H9 (cell line): ENCODE results near the gene GPC3. TPM values are rescaled to one million over a fixed set of nuclear protein-coding genes. Genes with fewer than 3 reads are reported as not detected.

Experiments used
- DNase-seq: peaks from one replicate; pipeline ENCODE4 v3.0.0-alpha.2; 2017
- H2AFZ ChIP-seq: one replicate; pipeline ENCODE4 v1.6.1; 2013; ENCODE audit warnings: mild to moderate bottlenecking, low read length, control low read depth, moderate library complexity
- H2AK5ac ChIP-seq: 2 replicates; pipeline ENCODE4 v1.6.1; 2013; ENCODE audit warnings: low read length, control low read depth, mixed read lengths; ENCODE audit not compliant: insufficient read length
- H2BK120ac ChIP-seq: one replicate; pipeline ENCODE4 v1.6.1; 2013; ENCODE audit warnings: low read depth, mild to moderate bottlenecking, low read length, control low read depth, inconsistent platforms; ENCODE audit not compliant: poor library complexity, severe bottlenecking
- H2BK12ac ChIP-seq: 2 replicates; pipeline ENCODE4 v1.6.1; 2013; ENCODE audit warnings: low read length, control low read depth, mixed read lengths, low read depth; ENCODE audit not compliant: insufficient read length
- H2BK15ac ChIP-seq: 2 replicates; pipeline ENCODE4 v1.6.1; 2013; ENCODE audit warnings: low read depth, low read length, control low read depth
- H2BK20ac ChIP-seq: one replicate; pipeline ENCODE4 v1.6.1; 2013; ENCODE audit warnings: low read depth, mild to moderate bottlenecking, low read length, control low read depth, inconsistent platforms; ENCODE audit not compliant: poor library complexity, severe bottlenecking
- H2BK5ac ChIP-seq: 2 replicates; pipeline ENCODE4 v1.6.1; 2013; ENCODE audit warnings: low read length, control low read depth, mixed read lengths; ENCODE audit not compliant: insufficient read length
- H3K14ac ChIP-seq: 2 replicates; pipeline ENCODE4 v1.6.1; 2013; ENCODE audit warnings: low read length, control low read depth; ENCODE audit not compliant: insufficient read depth
- H3K18ac ChIP-seq: 2 replicates; pipeline ENCODE4 v1.6.1; 2013; ENCODE audit warnings: low read depth, mild to moderate bottlenecking, mixed read lengths, low read length, control low read depth; ENCODE audit not compliant: insufficient read length
- H3K23ac ChIP-seq: 2 replicates; pipeline ENCODE4 v1.6.1; 2013; ENCODE audit warnings: low read length, control low read depth, mixed read lengths, low read depth; ENCODE audit not compliant: insufficient read length
- H3K23me2 ChIP-seq: 2 replicates; pipeline ENCODE4 v1.6.1; 2013; ENCODE audit warnings: low read depth, mild to moderate bottlenecking, mixed read lengths, low read length, control low read depth; ENCODE audit not compliant: insufficient read length, poor library complexity, severe bottlenecking
- H3K27ac ChIP-seq: 2 replicates; pipeline ENCODE4 v1.5.1; 2013; ENCODE audit warnings: low read length, control low read depth, mixed read lengths, low read depth; ENCODE audit not compliant: insufficient read length
- H3K27me3 ChIP-seq: 2 replicates; pipeline ENCODE4 v1.6.1; 2013; ENCODE audit warnings: low read length, control low read depth, inconsistent platforms; ENCODE audit not compliant: insufficient read depth
- H3K4ac ChIP-seq: 2 replicates; pipeline ENCODE4 v1.6.1; 2013; ENCODE audit warnings: low read depth, mild to moderate bottlenecking, control low read depth, inconsistent platforms, low read length, moderate library complexity
- H3K4me1 ChIP-seq: 2 replicates; pipeline ENCODE4 v1.6.1; 2013; ENCODE audit warnings: low read length, control low read depth, inconsistent platforms; ENCODE audit not compliant: insufficient read depth
- H3K4me2 ChIP-seq: 2 replicates; pipeline ENCODE4 v1.6.1; 2013; ENCODE audit warnings: low read length, control low read depth, mixed read lengths; ENCODE audit not compliant: insufficient read length, insufficient read depth
- H3K56ac ChIP-seq: 2 replicates; pipeline ENCODE4 v1.6.1; 2013; ENCODE audit warnings: low read depth, mild to moderate bottlenecking, mixed read lengths, low read length, control low read depth; ENCODE audit not compliant: insufficient read length
- H3K79me1 ChIP-seq: 2 replicates; pipeline ENCODE4 v1.6.1; 2013; ENCODE audit warnings: low read depth, mild to moderate bottlenecking, moderate library complexity, low read length, control low read depth, inconsistent platforms; ENCODE audit not compliant: insufficient read depth, poor library complexity, severe bottlenecking
- H3K79me2 ChIP-seq: 2 replicates; pipeline ENCODE4 v1.6.1; 2013; ENCODE audit warnings: low read length, control low read depth, inconsistent platforms; ENCODE audit not compliant: insufficient read depth
- H3K9ac ChIP-seq: 2 replicates; pipeline ENCODE4 v1.6.1; 2013; ENCODE audit warnings: low read length, control low read depth, mixed read lengths; ENCODE audit not compliant: insufficient read length; ENCODE audit errors: extremely low read depth
- H3K9me3 ChIP-seq: one replicate; pipeline ENCODE4 v1.6.1; 2013; ENCODE audit warnings: low read depth, low read length, inconsistent platforms; ENCODE audit not compliant: control insufficient read depth
- H3T11ph ChIP-seq: one replicate; pipeline ENCODE4 v1.6.1; 2013; ENCODE audit warnings: mild to moderate bottlenecking, low read length, control low read depth, inconsistent platforms
- H4K20me1 ChIP-seq: one replicate; pipeline ENCODE4 v1.6.1; 2013; ENCODE audit not compliant: control insufficient read depth, insufficient read length, insufficient read depth
- H4K5ac ChIP-seq: 2 replicates; pipeline ENCODE4 v1.6.1; 2013; ENCODE audit warnings: low read depth, mild to moderate bottlenecking, mixed read lengths, low read length, control low read depth; ENCODE audit not compliant: insufficient read length
- H4K8ac ChIP-seq: replicated peaks from 2 replicates; pipeline ENCODE4 v1.6.1; 2013; ENCODE audit warnings: low read length, control low read depth, mixed read lengths, low read depth; ENCODE audit not compliant: insufficient read length
- H4K91ac ChIP-seq: 2 replicates; pipeline ENCODE4 v1.6.1; 2013; ENCODE audit warnings: low read depth, mild to moderate bottlenecking, moderate library complexity, mixed read lengths, low read length, control low read depth; ENCODE audit not compliant: insufficient read length
- H3K27ac Mint-ChIP-seq, 3 experiments: 2 replicates in 2 of 3; 3 replicates in 1 of 3; pipeline ENCODE4 v1.8.0; 2020 to 2021; ENCODE audit warnings: mixed read lengths in 3 of 3, mild to moderate bottlenecking in 1 of 3, moderate library complexity in 1 of 3
- H3K27me3 Mint-ChIP-seq: 2 replicates; pipeline ENCODE4 v1.8.0; 2021; ENCODE audit warnings: low read depth, mild to moderate bottlenecking, moderate library complexity, mixed read lengths
- H3K36me3 Mint-ChIP-seq, 3 experiments: 2 replicates in 2 of 3; 3 replicates in 1 of 3; pipeline ENCODE4 v1.8.0; 2020 to 2021; ENCODE audit warnings: low read depth in 3 of 3, mixed read lengths in 3 of 3; ENCODE audit not compliant: insufficient read depth in 1 of 3
- H3K4me1 Mint-ChIP-seq, 2 experiments: 2 replicates each; pipeline ENCODE4 v1.8.0; 2020; ENCODE audit warnings: mixed read lengths in 2 of 2
- H3K4me3 Mint-ChIP-seq, 2 experiments: 2 replicates in 1 of 2; 3 replicates in 1 of 2; pipeline ENCODE4 v1.8.0; 2020 to 2021; ENCODE audit warnings: mild to moderate bottlenecking in 2 of 2, mixed read lengths in 2 of 2, moderate library complexity in 1 of 2
- H3K9me3 Mint-ChIP-seq, 2 experiments: 2 replicates in 1 of 2; 3 replicates in 1 of 2; pipeline ENCODE4 v1.8.0; 2020; ENCODE audit warnings: mild to moderate bottlenecking in 2 of 2, mixed read lengths in 2 of 2, moderate library complexity in 1 of 2
- CTCF ChIP-seq: fragments of 200-600 bp; sonication (generic); conservative IDR thresholded peaks from 3 replicates; pipeline ENCODE4 v1.8.0; 2021; ENCODE audit warnings: antibody characterized with exemption, mild to moderate bottlenecking
- WGBS: extraction: QIAGEN DNeasy Blood & Tissue Kit; methylation state at CpG from one replicate; pipeline ENCODE4 v1.1.7; 2013; ENCODE audit warnings: missing lambda C conversion rate, low lambda C conversion rate, mixed read lengths; ENCODE audit not compliant: insufficient read length; ENCODE audit errors: extremely low coverage; 5-methylcytosine and 5-hydroxymethylcytosine counted together
- total RNA-seq: library from RNA; stranded (reverse); gene quantifications from 2 replicates; pipeline ENCODE4 v1.2.1, GENCODE V29; 2021

GPC3 gene
- total RNA-seq, 1 experiment from 2014 or later = 108 TPM

- H3K4me3 Mint-ChIP-seq = peak overlapping the region; percentile 73 to 86
- no peak overlapping the region for H2BK120ac ChIP-seq
- WGBS = no CpG with 5 or more reads among the region's 40 CpGs
- no peak overlapping the region for H4K91ac ChIP-seq
- peaks cover 29% of the 10 kb centered on the region for H3K27me3 Mint-ChIP-seq
- H3K9me3 ChIP-seq = no peaks in the 10 kb centered on the region
- H3K4me1 ChIP-seq = peaks cover 19% of the 10 kb centered on the region; the same call in 1 of the 2 replicates
- no peak overlapping the region for H2AFZ ChIP-seq
- H3K27ac Mint-ChIP-seq = peak overlapping the region in 2 of 3 experiments; percentile 62 to 82; a peak in 3 of 7 replicates
- H3K27me3 ChIP-seq = peaks cover 10% of the 10 kb centered on the region; the same call in 1 of the 2 replicates
- H3K79me1 ChIP-seq = no peaks in the 10 kb centered on the region
- no peak overlapping the region for H2BK20ac ChIP-seq
- no peaks in the 10 kb centered on the region for H4K20me1 ChIP-seq
- H3K4me2 ChIP-seq = peak overlapping the region; percentile 83
- H3K79me2 ChIP-seq = no peaks in the 10 kb centered on the region
- H3K27ac ChIP-seq = no peak overlapping the region
- no peak overlapping the region for H3K9ac ChIP-seq
- no peak overlapping the region for H2BK15ac ChIP-seq
- H4K8ac ChIP-seq = no peak overlapping the region
- no peak overlapping the region for H2AK5ac ChIP-seq
- H3T11ph ChIP-seq = no peak overlapping the region
- H2BK12ac ChIP-seq = no peak overlapping the region
- H3K23me2 ChIP-seq = peaks cover 19% of the 10 kb centered on the region
- H3K14ac ChIP-seq = no peak overlapping the region
- no peak overlapping the region for H3K18ac ChIP-seq
- no peak overlapping the region for H4K5ac ChIP-seq
- peaks cover 63 to 73% of the 10 kb centered on the region in 2 experiments for H3K4me1 Mint-ChIP-seq
- no peak for TF ChIP-seq CTCF
- DNase-seq = peak; percentile 36
- no peak overlapping the region for H3K4ac ChIP-seq
- no peaks in the 10 kb centered on the region; a peak in 1 of 5 replicates for H3K9me3 Mint-ChIP-seq
- H3K56ac ChIP-seq = no peak overlapping the region
- no peaks in the 10 kb centered on the region; a peak in 1 of 7 replicates for H3K36me3 Mint-ChIP-seq
- no peak overlapping the region for H3K23ac ChIP-seq
- no peak overlapping the region for H2BK5ac ChIP-seq
Observed at GRCh38 chrX:133983974-133984845, 1.2 kb downstream of the GPC3 start.
